Naive thymus-derived CD4-positive, alpha-beta T cell (primary cell): ENCODE data around the gene RIT2. TPM values are rescaled to one million over a fixed set of nuclear protein-coding genes. Genes with fewer than 3 reads are reported as not detected.

Source experiments
- ATAC-seq: fragments of 150-1000 bp; cut with Tn5 transposase; 2 replicates; pipeline ENCODE4 v1.10.0; 2021; ENCODE audit warnings: mild to moderate bottlenecking, moderate library complexity
- CTCF ChIA-PET: fragments of 350-600 bp; sonication (Branson Sonifier 250); formaldehyde crosslinking; loops from one replicate; lab custom pipeline; 2021; ENCODE audit warnings: antibody characterized with exemption; lab: Charles Lee
- POLR2A ChIA-PET: fragments of 350-600 bp; sonication (Branson Sonifier 250); formaldehyde crosslinking; loops from one replicate; lab custom pipeline; 2021; ENCODE audit warnings: antibody characterized with exemption, inconsistent platforms; lab: Charles Lee
- DNase-seq, 9 donors: peaks; one replicate each; pipeline versions ENCODE4 v3.0.0 to v3.0.0-alpha.2; 2020 to 2022; ENCODE audit warnings: mixed read lengths in 1 of 9
- H3K27ac ChIP-seq: one replicate; pipeline ENCODE4 v1.7.0; 2013; ENCODE audit warnings: mild to moderate bottlenecking, low read depth, low read length, moderate library complexity
- H3K27me3 ChIP-seq, 2 donors: one replicate each; pipeline ENCODE4 v1.7.0; 2013; ENCODE audit warnings: low read length in 2 of 2, mild to moderate bottlenecking in 2 of 2, moderate library complexity in 2 of 2; ENCODE audit not compliant: control insufficient read depth in 2 of 2, insufficient read depth in 2 of 2
- H3K36me3 ChIP-seq, 3 experiments: 1 replicate in 2 of 3; 2 replicates in 1 of 3; pipeline ENCODE4 v1.7.0; 2013; ENCODE audit warnings: low read length in 3 of 3, mild to moderate bottlenecking in 3 of 3, moderate library complexity in 1 of 3; ENCODE audit not compliant: insufficient read depth in 3 of 3, control insufficient read depth in 2 of 3
- H3K4me1 ChIP-seq, 2 donors: one replicate each; pipeline ENCODE4 v1.7.0; 2013; ENCODE audit warnings: low read length in 2 of 2, mild to moderate bottlenecking in 2 of 2, moderate library complexity in 1 of 2; ENCODE audit not compliant: control insufficient read depth in 2 of 2, insufficient read depth in 2 of 2
- H3K4me3 ChIP-seq: 2 replicates; pipeline ENCODE4 v1.7.0; 2013; ENCODE audit warnings: mild to moderate bottlenecking, low read length
- H3K9me3 ChIP-seq, 3 experiments: 1 replicate in 2 of 3; 2 replicates in 1 of 3; pipeline ENCODE4 v1.7.0; 2013; ENCODE audit warnings: low read length in 3 of 3; ENCODE audit not compliant: control insufficient read depth in 2 of 3
- H3K27ac Mint-ChIP-seq, 9 donors: one replicate each; pipeline ENCODE4 v1.8.0; 2020 to 2022; ENCODE audit warnings: mixed read lengths in 9 of 9, mild to moderate bottlenecking in 8 of 9, moderate library complexity in 5 of 9, inconsistent platforms in 2 of 9
- H3K27me3 Mint-ChIP-seq, 5 donors: one replicate each; pipeline ENCODE4 v1.8.0; 2021 to 2022; ENCODE audit warnings: mixed read lengths in 5 of 5, mild to moderate bottlenecking in 1 of 5
- H3K36me3 Mint-ChIP-seq, 5 donors: one replicate each; pipeline ENCODE4 v1.8.0; 2020 to 2022; ENCODE audit warnings: mixed read lengths in 5 of 5, mild to moderate bottlenecking in 3 of 5, inconsistent platforms in 1 of 5
- H3K4me1 Mint-ChIP-seq, 7 donors: one replicate each; pipeline ENCODE4 v1.8.0; 2020 to 2022; ENCODE audit warnings: mixed read lengths in 7 of 7, mild to moderate bottlenecking in 3 of 7, inconsistent platforms in 1 of 7
- H3K4me3 Mint-ChIP-seq, 10 donors: one replicate each; pipeline ENCODE4 v1.8.0; 2020 to 2022; ENCODE audit warnings: mild to moderate bottlenecking in 10 of 10, mixed read lengths in 10 of 10, moderate library complexity in 6 of 10, inconsistent platforms in 2 of 10
- H3K9me3 Mint-ChIP-seq, 11 donors: one replicate each; pipeline ENCODE4 v1.8.0; 2020 to 2022; ENCODE audit warnings: mixed read lengths in 11 of 11, mild to moderate bottlenecking in 4 of 11, inconsistent platforms in 1 of 11, moderate library complexity in 1 of 11
- intact Hi-C, 2 donors: fragments of 100-400 bp; cut with micrococcal nuclease; formaldehyde crosslinking; loops; one replicate each; pipeline ENCODE4 v1.15.1; 2023
- polyA plus RNA-seq, 2 donors: library from polyadenylated mRNA; unstranded; fragments of 300-500 nt; fragmentation: Illumina TruSeq; gene quantifications; one replicate each; pipeline ENCODE4 v1.2.3, GENCODE V29; 2021
- total RNA-seq, 6 experiments: library from RNA in 5 of 6; stranded (reverse) in 5 of 6; gene quantifications; 1 replicate in 5 of 6; 2 replicates in 1 of 6; pipeline ENCODE4 v1.2.3 and lab custom pipeline; 2021 to 2026

The RIT2 gene
- total and polyA plus RNA-seq, 7 experiments from 2014 or later: not detected

DNA sequence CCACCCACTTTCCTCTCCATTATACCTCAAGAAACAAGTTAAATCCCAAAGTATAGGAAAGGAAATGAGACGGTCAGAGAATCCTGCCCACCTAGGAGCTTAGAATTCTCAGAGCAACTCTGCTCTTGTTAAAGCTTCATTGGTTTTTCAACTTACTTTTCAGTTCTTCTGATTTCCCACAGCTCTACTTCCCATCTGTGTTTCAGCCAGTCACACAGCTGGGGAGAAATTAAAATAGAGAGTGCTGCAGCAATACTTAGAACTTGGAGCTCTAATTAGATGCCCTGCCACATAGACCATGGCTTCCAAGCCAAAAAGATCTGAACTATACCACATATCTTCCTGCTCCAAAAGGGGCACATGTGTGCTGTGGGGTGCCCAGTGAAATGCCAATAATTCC is 166.7 kb downstream of the RIT2 start:
- Mint-ChIP-seq H3K9me3 (peaks cover 1 to 26% (median 9%) of the 10 kb centered on the region in 11 donors), H3K27ac (no peak overlapping the region), H3K27me3 (no peaks in the 10 kb centered on the region), H3K4me1 (no peaks in the 10 kb centered on the region), H3K36me3 (no peaks in the 10 kb centered on the region), H3K4me3 (no peak overlapping the region)
- intact Hi-C loops: no loop called here
- Histone ChIP-seq H3K27me3 (no peaks in the 10 kb centered on the region), H3K4me1 (no peaks in the 10 kb centered on the region), H3K4me3 (no peak overlapping the region), H3K36me3 (no peaks in the 10 kb centered on the region), H3K27ac (no peak overlapping the region), H3K9me3 (no peaks in the 10 kb centered on the region)
- ChIA-PET CTCF (no interaction called here), POLR2A (no interaction called here)
- DNase-seq (no peak), ATAC-seq (no peak)

DNA sequence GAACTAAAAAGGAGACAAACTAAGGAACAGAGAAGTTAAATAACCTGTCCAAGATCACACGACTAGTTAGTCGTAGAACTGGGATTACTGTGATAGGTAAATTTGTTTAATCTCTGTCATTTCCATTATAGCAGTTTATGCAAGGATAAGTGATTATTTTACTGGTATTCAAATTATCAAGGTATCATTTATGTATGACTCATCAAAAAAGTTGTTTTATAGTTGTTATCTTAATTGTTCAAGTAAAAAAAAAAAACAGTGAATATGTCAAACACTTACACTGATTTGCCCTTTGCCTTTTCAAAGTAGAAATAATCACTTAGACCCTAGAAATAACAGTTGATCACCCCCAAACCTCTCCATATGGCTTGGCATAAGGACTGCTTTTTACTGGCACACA is 173.6 kb downstream of the RIT2 start:
- Mint-ChIP-seq H3K27ac (no peak overlapping the region), H3K9me3 (peaks cover 2 to 17% (median 8%) of the 10 kb centered on the region in 11 donors), H3K4me3 (no peak overlapping the region), H3K27me3 (no peaks in the 10 kb centered on the region), H3K36me3 (no peaks in the 10 kb centered on the region), H3K4me1 (no peaks in the 10 kb centered on the region)
- ATAC-seq: no peak
- Histone ChIP-seq H3K4me1 (no peaks in the 10 kb centered on the region), H3K27ac (no peak overlapping the region), H3K4me3 (no peak overlapping the region), H3K9me3 (peaks cover 0 to 4% (median 0%) of the 10 kb centered on the region in 3 experiments), H3K36me3 (no peaks in the 10 kb centered on the region), H3K27me3 (no peaks in the 10 kb centered on the region)
- POLR2A ChIA-PET: no interaction called here
- no peak for DNase-seq
- intact Hi-C loops: no loop called here
- CTCF ChIA-PET: no interaction called here

- no peak overlapping the region for H3K4me3 Mint-ChIP-seq
- Histone ChIP-seq H3K27ac (no peak overlapping the region), H3K4me1 (no peaks in the 10 kb centered on the region), H3K36me3 (no peaks in the 10 kb centered on the region), H3K9me3 (peaks cover 0 to 4% (median 0%) of the 10 kb centered on the region in 3 experiments), H3K27me3 (no peaks in the 10 kb centered on the region), H3K4me3 (no peak overlapping the region)
- no peaks in the 10 kb centered on the region for H3K4me1 Mint-ChIP-seq
- no peaks in the 10 kb centered on the region for H3K27me3 Mint-ChIP-seq
- H3K27ac Mint-ChIP-seq: no peak overlapping the region
- ATAC-seq: no peak
- intact Hi-C loops: no loop called here
- ChIA-PET POLR2A (no interaction called here), CTCF (no interaction called here)
- no peak for DNase-seq
- H3K9me3 Mint-ChIP-seq: peaks cover 2 to 18% (median 7%) of the 10 kb centered on the region in 11 donors
- no peaks in the 10 kb centered on the region for H3K36me3 Mint-ChIP-seq
These were observed 174.5 kb downstream of the RIT2 start for GRCh38 chr18:42941021-42941420.

DNA sequence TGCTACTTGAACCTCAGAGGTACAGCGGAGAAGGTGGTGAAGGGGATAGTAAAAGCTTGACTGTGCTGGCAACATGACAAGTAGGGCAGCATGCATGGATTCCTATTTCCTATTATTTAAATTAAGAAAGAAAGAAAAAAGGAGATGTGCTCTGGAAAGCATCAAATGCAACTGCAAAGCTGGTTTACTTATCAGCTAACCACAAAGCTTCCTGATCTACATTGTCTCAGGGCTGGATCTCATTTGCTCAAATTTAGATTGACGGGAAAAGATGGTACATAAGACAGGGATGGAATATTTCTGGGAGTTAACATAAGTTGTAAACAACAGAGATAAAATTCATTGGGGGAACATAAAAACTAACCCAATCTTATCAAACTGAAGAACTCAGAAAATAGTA is 178.0 kb downstream of the RIT2 start:
- Mint-ChIP-seq H3K9me3 (peaks cover 0 to 16% (median 5%) of the 10 kb centered on the region in 11 donors), H3K36me3 (no peaks in the 10 kb centered on the region), H3K27ac (no peak overlapping the region), H3K27me3 (no peaks in the 10 kb centered on the region), H3K4me1 (no peaks in the 10 kb centered on the region), H3K4me3 (no peak overlapping the region)
- POLR2A ChIA-PET: no interaction called here
- Histone ChIP-seq H3K4me1 (no peaks in the 10 kb centered on the region), H3K27me3 (no peaks in the 10 kb centered on the region), H3K36me3 (no peaks in the 10 kb centered on the region), H3K4me3 (no peak overlapping the region), H3K27ac (no peak overlapping the region), H3K9me3 (no peaks in the 10 kb centered on the region)
- intact Hi-C loops: no loop called here
- CTCF ChIA-PET: no interaction called here
- ATAC-seq (no peak), DNase-seq (no peak)

GRCh38 chr18:42936289-42936688 is 179.2 kb downstream of the RIT2 start:
- Histone ChIP-seq H3K36me3 (no peaks in the 10 kb centered on the region), H3K27ac (no peak overlapping the region), H3K4me3 (no peak overlapping the region), H3K27me3 (no peaks in the 10 kb centered on the region), H3K9me3 (no peaks in the 10 kb centered on the region), H3K4me1 (no peaks in the 10 kb centered on the region)
- intact Hi-C loops: no loop called here
- Mint-ChIP-seq H3K27ac (no peak overlapping the region), H3K36me3 (no peaks in the 10 kb centered on the region), H3K9me3 (peaks cover 0 to 13% (median 5%) of the 10 kb centered on the region in 11 donors), H3K27me3 (no peaks in the 10 kb centered on the region), H3K4me3 (no peak overlapping the region), H3K4me1 (no peaks in the 10 kb centered on the region)
- ChIA-PET POLR2A (no interaction called here), CTCF (no interaction called here)
- ATAC-seq (no peak), DNase-seq (no peak)

GRCh38 chr18:42931491-42931890 is 184.0 kb downstream of the RIT2 start:
- peaks cover 0 to 3% (median 0%) of the 10 kb centered on the region in 5 donors for H3K36me3 Mint-ChIP-seq
- CTCF ChIA-PET: no interaction called here
- H3K27me3 Mint-ChIP-seq: no peaks in the 10 kb centered on the region
- H3K9me3 Mint-ChIP-seq: peaks cover 0 to 18% (median 2%) of the 10 kb centered on the region in 11 donors
- Histone ChIP-seq H3K27ac (no peak overlapping the region), H3K9me3 (peaks cover 0 to 4% (median 0%) of the 10 kb centered on the region in 3 experiments), H3K4me1 (no peaks in the 10 kb centered on the region), H3K4me3 (no peak overlapping the region), H3K27me3 (no peaks in the 10 kb centered on the region), H3K36me3 (no peaks in the 10 kb centered on the region)
- no peak for ATAC-seq
- no peak overlapping the region for H3K27ac Mint-ChIP-seq
- H3K4me1 Mint-ChIP-seq: no peaks in the 10 kb centered on the region
- no peak overlapping the region for H3K4me3 Mint-ChIP-seq
- DNase-seq: no peak
- POLR2A ChIA-PET: no interaction called here
- intact Hi-C loops: no loop called here

DNA sequence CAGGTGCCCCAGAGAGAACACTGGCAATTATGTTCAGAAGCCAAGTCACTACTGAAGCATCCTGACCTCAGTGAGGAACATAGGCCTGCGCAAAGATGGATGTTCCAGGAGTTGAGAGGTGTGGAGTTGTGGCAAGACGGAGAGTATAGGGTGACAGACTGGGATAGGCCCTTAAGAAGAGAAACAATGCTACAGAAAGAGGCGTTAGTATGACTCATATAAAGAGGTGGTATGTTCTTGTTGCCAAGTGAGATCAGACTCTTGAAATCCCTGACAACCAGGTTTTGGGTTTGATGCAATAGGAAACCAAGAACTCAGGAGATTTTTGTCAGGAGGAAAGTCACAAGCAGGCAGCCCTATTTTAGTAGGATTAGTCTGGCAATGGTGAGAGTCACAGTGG is 185.6 kb downstream of the RIT2 start:
- intact Hi-C loops: no loop called here
- Mint-ChIP-seq H3K9me3 (peaks cover 0 to 16% (median 0%) of the 10 kb centered on the region in 11 donors), H3K36me3 (peaks cover 0 to 3% (median 0%) of the 10 kb centered on the region in 5 donors), H3K27me3 (no peaks in the 10 kb centered on the region), H3K4me1 (no peaks in the 10 kb centered on the region), H3K4me3 (no peak overlapping the region), H3K27ac (no peak overlapping the region)
- Histone ChIP-seq H3K4me1 (no peaks in the 10 kb centered on the region), H3K9me3 (peaks cover 0 to 4% (median 0%) of the 10 kb centered on the region in 3 experiments), H3K27me3 (no peaks in the 10 kb centered on the region), H3K4me3 (no peak overlapping the region), H3K27ac (no peak overlapping the region), H3K36me3 (no peaks in the 10 kb centered on the region)
- no peak for DNase-seq
- no peak for ATAC-seq
- POLR2A ChIA-PET: no interaction called here
- CTCF ChIA-PET: no interaction called here
